ENCODE data around the gene RPL37.

GRCh38 chr5:40834391-40834848, 602 bp downstream of the RPL37 start:
- no peak for TF ChIP-seq ARNT (IDR thresholded peaks at IDR 0.05)
- TF ChIP-seq UBTF (IDR thresholded peaks at IDR 0.05; ENCODE audit: borderline replicate concordance in 1 of 2, low read depth in 2 of 2, low read length in 2 of 2), result no peak
- no peak for TF ChIP-seq MAX (CRISPR knock-in tag; IDR thresholded peaks at IDR 0.05)
- no peak for TF ChIP-seq ZKSCAN1 (IDR thresholded peaks at IDR 0.05; ENCODE audit: low read depth, low read length)
- TF ChIP-seq CTCF (IDR thresholded peaks at IDR 0.05 in 2 of 3, conservative IDR thresholded peaks at IDR 0.05 in 1 of 3; ENCODE audit: insufficient read depth in 2 of 3, low read depth in 1 of 3, low read length in 3 of 3), result no peak
- TF ChIP-seq POLR2A (conservative IDR thresholded peaks at IDR 0.05), result no peak
- TF ChIP-seq RERE (CRISPR knock-in tag; IDR thresholded peaks at IDR 0.05; ENCODE audit: borderline replicate concordance), result no peak
- no peak for TF ChIP-seq EHMT2 (IDR thresholded peaks at IDR 0.05)
- TF ChIP-seq NFYB (IDR thresholded peaks at IDR 0.05; ENCODE audit: extremely low read depth, insufficient read length), result no peak
- TF ChIP-seq ZBTB34 (CRISPR knock-in tag; IDR thresholded peaks at IDR 0.05), result no peak
- TF ChIP-seq MTA2 (IDR thresholded peaks at IDR 0.05; ENCODE audit: low read depth), result no peak
